OCI-LY3 (cell line): ENCODE measurements around the gene GCNT4.
"Not testable (repeated sequence)": the region's sequence is repeated elsewhere in the genome, so short reads cannot be mapped to it uniquely, and the experiment has no call there.

Experiments
- H2AFZ ChIP-seq: fragments of 200-600, 300-600 bp; shearing (Covaris generic); 2 replicates; pipeline ENCODE4 v1.6.0; 2014; ENCODE audit warnings: antibody characterized with exemption, low read depth, low read length
- H3K27ac ChIP-seq: fragments of 200-600, 300-600 bp; sonication (generic); 2 replicates; pipeline ENCODE4 v1.5.1; 2014; ENCODE audit warnings: mild to moderate bottlenecking, low read length, moderate library complexity, mixed read lengths
- H3K27me3 ChIP-seq: fragments of 200-600, 300-600 bp; sonication (generic); 2 replicates; pipeline ENCODE4 v1.6.1; 2014; ENCODE audit warnings: low read depth, low read length, mixed read lengths
- H3K36me3 ChIP-seq: fragments of 200-600, 300-600 bp; sonication (generic); replicated peaks from 2 replicates; pipeline ENCODE3; 2014; ENCODE audit warnings: low read depth, low read length, mixed read lengths
- H3K4me1 ChIP-seq: fragments of 300-600, 200-600 bp; sonication (generic); 2 replicates; pipeline ENCODE4 v1.6.1; 2014; ENCODE audit warnings: low read length, mixed read lengths
- H3K4me2 ChIP-seq: fragments of 200-600, 300-600 bp; sonication (generic); 2 replicates; pipeline ENCODE4 v1.6.1; 2014; ENCODE audit warnings: low read length, mixed read lengths
- H3K4me3 ChIP-seq: fragments of 300-600, 200-600 bp; sonication (generic); 2 replicates; pipeline ENCODE4 v1.5.1; 2014; ENCODE audit warnings: antibody characterized with exemption, mild to moderate bottlenecking, low read length, moderate library complexity
- H3K79me2 ChIP-seq: fragments of 300-600, 200-600 bp; shearing (Covaris generic); 2 replicates; pipeline ENCODE4 v1.6.1; 2014; ENCODE audit warnings: mild to moderate bottlenecking, low read length, mixed read lengths
- H3K9ac ChIP-seq: fragments of 300-600, 200-600 bp; shearing (Covaris generic); 2 replicates; pipeline ENCODE4 v1.6.0; 2014; ENCODE audit warnings: mild to moderate bottlenecking, low read length, moderate library complexity
- H3K9me3 ChIP-seq: fragments of 200-600, 300-600 bp; shearing (Covaris generic); 2 replicates; pipeline ENCODE4 v1.6.1; 2014; ENCODE audit warnings: low read length, mixed read lengths; ENCODE audit not compliant: insufficient read depth
- H4K20me1 ChIP-seq: fragments of 200-600, 300-600 bp; sonication (generic); 2 replicates; pipeline ENCODE4 v1.6.1; 2016; ENCODE audit warnings: low read length, mixed read lengths; ENCODE audit not compliant: insufficient read depth
- CTCF ChIP-seq: fragments of 200-600, 300-600 bp; sonication (generic); IDR thresholded peaks from 2 replicates; pipeline ENCODE4 v1.5.1; 2014; ENCODE audit warnings: antibody characterized with exemption, low read length, low read depth
- EZH2phosphoT487 ChIP-seq: fragments of 200-600 bp; shearing (Covaris generic); IDR thresholded peaks from 2 replicates; pipeline ENCODE4 v1.6.1; 2018; ENCODE audit warnings: antibody characterized with exemption, mixed run types, low read depth

Gene GCNT4

GRCh38 chr5:75089137-75089536, 36.8 kb upstream of the GCNT4 start:
- peaks cover 12% of the 10 kb centered on the region for H3K4me1 ChIP-seq
- peaks cover 46% of the 10 kb centered on the region for H3K27me3 ChIP-seq
- H3K4me3 ChIP-seq, result no peak overlapping the region
- no peak overlapping the region for H3K4me2 ChIP-seq
- no peaks in the 10 kb centered on the region for H4K20me1 ChIP-seq
- H3K27ac ChIP-seq, result no peak overlapping the region
- H2AFZ ChIP-seq, result no peak overlapping the region
- no peak overlapping the region for H3K9ac ChIP-seq
- no peaks in the 10 kb centered on the region for H3K79me2 ChIP-seq
- no peaks in the 10 kb centered on the region for H3K36me3 ChIP-seq
- no peaks in the 10 kb centered on the region for H3K9me3 ChIP-seq
- TF ChIP-seq EZH2phosphoT487, result no peak
- TF ChIP-seq CTCF, result no peak

GRCh38 chr5:75088648-75089047, 36.3 kb upstream of the GCNT4 start:
- TF ChIP-seq CTCF (no peak), EZH2phosphoT487 (no peak)
- H3K79me2 ChIP-seq, result no peaks in the 10 kb centered on the region
- no peak overlapping the region for H3K9ac ChIP-seq
- no peaks in the 10 kb centered on the region for H3K36me3 ChIP-seq
- no peak overlapping the region for H3K4me2 ChIP-seq
- peaks cover 46% of the 10 kb centered on the region for H3K27me3 ChIP-seq
- H3K4me1 ChIP-seq, result peaks cover 12% of the 10 kb centered on the region
- no peaks in the 10 kb centered on the region for H3K9me3 ChIP-seq
- no peak overlapping the region for H2AFZ ChIP-seq
- H3K4me3 ChIP-seq, result no peak overlapping the region
- no peaks in the 10 kb centered on the region for H4K20me1 ChIP-seq
- no peak overlapping the region for H3K27ac ChIP-seq

- H3K27me3 ChIP-seq, result peaks cover 7% of the 10 kb centered on the region; the same call in 1 of the 2 replicates
- no peaks in the 10 kb centered on the region for H3K79me2 ChIP-seq
Measured at GRCh38 chr5:75081510-75081909, 29.2 kb upstream of the GCNT4 start.

GRCh38 chr5:75079346-75079745, 27.0 kb upstream of the GCNT4 start:
- not testable (repeated sequence) for H3K9ac ChIP-seq, H3K27me3 ChIP-seq, H3K4me1 ChIP-seq, H4K20me1 ChIP-seq, H3K4me3 ChIP-seq, H3K36me3 ChIP-seq, H3K27ac ChIP-seq, H3K9me3 ChIP-seq, H2AFZ ChIP-seq, H3K79me2 ChIP-seq, H3K4me2 ChIP-seq

More at GRCh38 chr5:75081510-75081909, 29.2 kb upstream of the GCNT4 start:
- Histone ChIP-seq H3K4me3 (no peak overlapping the region), H3K9ac (no peak overlapping the region), H2AFZ (no peak overlapping the region), H3K36me3 (no peaks in the 10 kb centered on the region), H3K4me1 (peaks cover 2% of the 10 kb centered on the region), H3K9me3 (no peaks in the 10 kb centered on the region), H4K20me1 (no peaks in the 10 kb centered on the region), H3K4me2 (no peak overlapping the region), H3K27ac (no peak overlapping the region)
- no peak for TF ChIP-seq CTCF
- TF ChIP-seq EZH2phosphoT487, result no peak

GRCh38 chr5:75078027-75078426, 25.7 kb upstream of the GCNT4 start:
- Histone ChIP-seq H3K4me3 (no peak overlapping the region), H3K27ac (no peak overlapping the region), H3K9me3 (no peaks in the 10 kb centered on the region), H3K79me2 (no peaks in the 10 kb centered on the region), H3K4me1 (no peaks in the 10 kb centered on the region), H3K9ac (no peak overlapping the region), H4K20me1 (no peaks in the 10 kb centered on the region), H2AFZ (no peak overlapping the region), H3K27me3 (no peaks in the 10 kb centered on the region), H3K4me2 (no peak overlapping the region), H3K36me3 (no peaks in the 10 kb centered on the region)
- no peak for TF ChIP-seq CTCF
- TF ChIP-seq EZH2phosphoT487, result no peak
